Stimulated activated naive B cell treated with anti-CD40 and anti-IgM and Interleukin-4, amounts not matched to agents 10 μg/mL and 1 μg/mL and 100 μg/mL, for 72 hours (primary cell): ENCODE data around the gene MMP3.
A peak's percentile ranks its signal among the peaks of the same experiment; 100 is the strongest.
"Not testable (repeated sequence)": the region's sequence is repeated elsewhere in the genome, so short reads cannot be mapped to it uniquely, and the experiment has no call there.

Experiments used
- ATAC-seq, 2 donors: fragments of 150-1000 bp; cut with Tn5 transposase; replicated peaks; 2 replicates each; pipeline ENCODE4 v1.10.0; 2021; ENCODE audit warnings: moderate library complexity in 1 of 2
- DNase-seq: peaks from one replicate; pipeline ENCODE4 v3.0.0; 2021
- H3K27ac Mint-ChIP-seq: one replicate; pipeline ENCODE4 v1.8.0; 2022; ENCODE audit warnings: mild to moderate bottlenecking, mixed read lengths
- H3K27me3 Mint-ChIP-seq, 2 donors: one replicate each; pipeline ENCODE4 v1.8.0; 2022; ENCODE audit warnings: mixed read lengths in 2 of 2
- H3K36me3 Mint-ChIP-seq, 2 donors: one replicate each; pipeline ENCODE4 v1.8.0; 2022; ENCODE audit warnings: mixed read lengths in 2 of 2, mild to moderate bottlenecking in 1 of 2
- H3K4me1 Mint-ChIP-seq, 2 donors: one replicate each; pipeline ENCODE4 v1.8.0; 2022; ENCODE audit warnings: mixed read lengths in 2 of 2, mild to moderate bottlenecking in 1 of 2
- H3K4me3 Mint-ChIP-seq, 2 donors: one replicate each; pipeline ENCODE4 v1.8.0; 2022; ENCODE audit warnings: mild to moderate bottlenecking in 2 of 2, mixed read lengths in 2 of 2, moderate library complexity in 1 of 2
- H3K9me3 Mint-ChIP-seq, 2 donors: one replicate each; pipeline ENCODE4 v1.8.0; 2022; ENCODE audit warnings: mixed read lengths in 2 of 2, mild to moderate bottlenecking in 1 of 2

The MMP3 gene

GRCh38 chr11:102843489-102843888 is at the start of gene MMP3:
MMP3 (minus strand) TSS chr11:102843609; CDS start chr11:102843546, 63 bp downstream.
- Mint-ChIP-seq H3K9me3 (no peaks in the 10 kb centered on the region), H3K36me3 (no peaks in the 10 kb centered on the region), H3K4me1 (no peaks in the 10 kb centered on the region), H3K27me3 (peaks cover 7 to 10% of the 10 kb centered on the region in 2 donors), H3K27ac (no peak within 1 kb of the TSS), H3K4me3 (no peak within 1 kb of the TSS)
- DNase-seq (no peak), ATAC-seq (no peak)

GRCh38 chr11:102891736-102892135 is 48.3 kb upstream of the MMP3 start:
- H3K36me3 Mint-ChIP-seq = no peaks in the 10 kb centered on the region
- H3K9me3 Mint-ChIP-seq = peaks cover 6 to 9% of the 10 kb centered on the region in 2 donors
- peaks cover 0 to 22% of the 10 kb centered on the region in 2 donors for H3K27me3 Mint-ChIP-seq
- no peak overlapping the region for H3K27ac Mint-ChIP-seq
- ATAC-seq = no peak
- no peaks in the 10 kb centered on the region for H3K4me1 Mint-ChIP-seq
- DNase-seq = no peak
- no peak overlapping the region for H3K4me3 Mint-ChIP-seq

- Mint-ChIP-seq H3K9me3 (peaks cover 0 to 1% of the 10 kb centered on the region in 2 donors), H3K27ac (no peak overlapping the region), H3K4me3 (no peak overlapping the region), H3K27me3 (peaks cover 0 to 8% of the 10 kb centered on the region in 2 donors), H3K4me1 (peaks cover 4 to 10% of the 10 kb centered on the region in 2 donors), H3K36me3 (no peaks in the 10 kb centered on the region)
- DNase-seq = no peak
- ATAC-seq = no peak
Observed at GRCh38 chr11:102886999-102887398, 43.6 kb upstream of the MMP3 start.

GRCh38 chr11:102883141-102883540 is 39.7 kb upstream of the MMP3 start:
- H3K27me3 Mint-ChIP-seq = peaks cover under 1 to 4% of the 10 kb centered on the region in 2 donors
- no peaks in the 10 kb centered on the region for H3K36me3 Mint-ChIP-seq
- no peak overlapping the region for H3K27ac Mint-ChIP-seq
- peaks cover 4 to 10% of the 10 kb centered on the region in 2 donors for H3K4me1 Mint-ChIP-seq
- H3K9me3 Mint-ChIP-seq = peaks cover 0 to 1% of the 10 kb centered on the region in 2 donors
- ATAC-seq = peak in 1 of 2 donors; percentile 1
- no peak for DNase-seq
- H3K4me3 Mint-ChIP-seq = no peak overlapping the region

- ATAC-seq (peak; percentile 91 to 97), DNase-seq (peak; percentile 27)
- Mint-ChIP-seq H3K4me3 (no peak overlapping the region), H3K27me3 (peaks cover 7 to 8% of the 10 kb centered on the region in 2 donors), H3K9me3 (peaks cover 0 to 1% of the 10 kb centered on the region in 2 donors), H3K36me3 (no peaks in the 10 kb centered on the region), H3K4me1 (peaks cover 4 to 10% of the 10 kb centered on the region in 2 donors), H3K27ac (peak overlapping the region; percentile 1)
Observed at GRCh38 chr11:102882389-102883024, 39.1 kb upstream of the MMP3 start.

GRCh38 chr11:102879801-102880200 is 36.4 kb upstream of the MMP3 start:
- no peak for DNase-seq
- H3K4me3 Mint-ChIP-seq = no peak overlapping the region
- peaks cover 4 to 10% of the 10 kb centered on the region in 2 donors for H3K4me1 Mint-ChIP-seq
- no peak overlapping the region for H3K27ac Mint-ChIP-seq
- H3K27me3 Mint-ChIP-seq = peaks cover 7 to 8% of the 10 kb centered on the region in 2 donors
- no peak for ATAC-seq
- H3K9me3 Mint-ChIP-seq = peaks cover 0 to 1% of the 10 kb centered on the region in 2 donors
- no peaks in the 10 kb centered on the region for H3K36me3 Mint-ChIP-seq

- DNase-seq = no peak
- Mint-ChIP-seq H3K4me3 (no peak overlapping the region), H3K9me3 (no peaks in the 10 kb centered on the region), H3K27ac (no peak overlapping the region), H3K4me1 (peaks cover 4 to 10% of the 10 kb centered on the region in 2 donors), H3K36me3 (no peaks in the 10 kb centered on the region), H3K27me3 (peaks cover 7 to 8% of the 10 kb centered on the region in 2 donors)
- no peak for ATAC-seq
Observed at GRCh38 chr11:102878595-102878994, 35.2 kb upstream of the MMP3 start.

GRCh38 chr11:102874852-102875251 is 31.4 kb upstream of the MMP3 start, which contains the start of gene MMP12:
MMP12 (minus strand) TSS chr11:102874982; CDS start chr11:102874937, 45 bp downstream.
- Mint-ChIP-seq H3K27me3 (peaks cover 9 to 13% of the 10 kb centered on the region in 2 donors), H3K9me3 (no peaks in the 10 kb centered on the region), H3K27ac (no peak within 1 kb of the TSS), H3K4me3 (no peak within 1 kb of the TSS), H3K36me3 (no peaks in the 10 kb centered on the region), H3K4me1 (no peaks in the 10 kb centered on the region)
- no peak for DNase-seq
- no peak for ATAC-seq

- not testable (repeated sequence) for H3K27ac Mint-ChIP-seq, DNase-seq, H3K9me3 Mint-ChIP-seq, H3K36me3 Mint-ChIP-seq, H3K27me3 Mint-ChIP-seq, ATAC-seq, H3K4me3 Mint-ChIP-seq, H3K4me1 Mint-ChIP-seq
Observed at GRCh38 chr11:102869354-102869964, 26.1 kb upstream of the MMP3 start.

GRCh38 chr11:102868339-102868738 is 24.9 kb upstream of the MMP3 start:
- H3K27ac Mint-ChIP-seq = no peak overlapping the region
- H3K4me1 Mint-ChIP-seq = no peaks in the 10 kb centered on the region
- H3K27me3 Mint-ChIP-seq = peaks cover 3 to 6% of the 10 kb centered on the region in 2 donors
- H3K9me3 Mint-ChIP-seq = no peaks in the 10 kb centered on the region
- ATAC-seq = no peak
- H3K36me3 Mint-ChIP-seq = no peaks in the 10 kb centered on the region
- no peak overlapping the region for H3K4me3 Mint-ChIP-seq
- no peak for DNase-seq

GRCh38 chr11:102864724-102865123 is 21.3 kb upstream of the MMP3 start:
- Mint-ChIP-seq H3K27me3 (no peaks in the 10 kb centered on the region), H3K9me3 (no peaks in the 10 kb centered on the region), H3K4me1 (no peaks in the 10 kb centered on the region), H3K36me3 (no peaks in the 10 kb centered on the region), H3K4me3 (no peak overlapping the region), H3K27ac (no peak overlapping the region)
- DNase-seq = no peak
- ATAC-seq = no peak

- no peak overlapping the region for H3K4me3 Mint-ChIP-seq
- H3K27ac Mint-ChIP-seq = no peak overlapping the region
- DNase-seq (no peak), ATAC-seq (no peak)
- H3K4me1 Mint-ChIP-seq = no peaks in the 10 kb centered on the region
- H3K27me3 Mint-ChIP-seq = peaks cover 8 to 10% of the 10 kb centered on the region in 2 donors
- H3K36me3 Mint-ChIP-seq = no peaks in the 10 kb centered on the region
- H3K9me3 Mint-ChIP-seq = no peaks in the 10 kb centered on the region
Observed at GRCh38 chr11:102853956-102854355, 10.5 kb upstream of the MMP3 start.

- DNase-seq (no peak), ATAC-seq (no peak)
- peaks cover 8 to 10% of the 10 kb centered on the region in 2 donors for H3K27me3 Mint-ChIP-seq
- no peaks in the 10 kb centered on the region for H3K9me3 Mint-ChIP-seq
- no peaks in the 10 kb centered on the region for H3K4me1 Mint-ChIP-seq
- H3K4me3 Mint-ChIP-seq = no peak overlapping the region
- H3K36me3 Mint-ChIP-seq = no peaks in the 10 kb centered on the region
- H3K27ac Mint-ChIP-seq = no peak overlapping the region
Observed at GRCh38 chr11:102853055-102853454, 9.6 kb upstream of the MMP3 start.

GRCh38 chr11:102850973-102851745 is 7.8 kb upstream of the MMP3 start:
- H3K4me1 Mint-ChIP-seq = no peaks in the 10 kb centered on the region
- no peak for ATAC-seq
- no peaks in the 10 kb centered on the region for H3K36me3 Mint-ChIP-seq
- H3K4me3 Mint-ChIP-seq = no peak overlapping the region
- peaks cover 8 to 10% of the 10 kb centered on the region in 2 donors for H3K27me3 Mint-ChIP-seq
- no peak for DNase-seq
- no peak overlapping the region for H3K27ac Mint-ChIP-seq
- no peaks in the 10 kb centered on the region for H3K9me3 Mint-ChIP-seq
